ENCODE data around the gene CRAT.

Gene CRAT

DNA sequence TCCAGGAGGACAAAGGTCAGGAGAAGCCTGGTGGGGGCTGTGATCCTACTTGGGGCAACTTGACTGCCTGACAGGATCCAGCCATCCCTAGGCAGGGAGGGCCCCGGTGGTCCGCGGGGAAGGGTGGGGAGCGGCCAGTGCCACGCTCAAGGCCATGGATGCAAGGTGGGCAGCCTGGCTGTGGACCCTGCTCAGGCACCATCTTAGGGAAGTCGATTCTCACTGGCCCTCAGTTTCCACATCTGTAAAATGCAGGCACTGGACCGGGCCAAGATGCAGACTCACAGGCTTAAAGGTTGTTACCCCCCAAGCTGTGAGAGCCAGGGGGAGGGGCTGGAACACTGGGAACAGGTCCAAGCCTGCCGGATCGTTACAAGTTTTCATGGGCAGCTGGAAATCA lies 38.4 kb downstream of the CRAT start:
- H3K4me1 Mint-ChIP-seq (ENCODE audit: low read depth): peaks cover 36% of the 10 kb centered on the region
- no peaks in the 10 kb centered on the region for H3K27me3 Mint-ChIP-seq
- peaks cover 3% of the 10 kb centered on the region for H3K36me3 Mint-ChIP-seq
- H3K9me3 Mint-ChIP-seq (ENCODE audit: low read depth): no peaks in the 10 kb centered on the region
- no peak overlapping the region for H3K27ac Mint-ChIP-seq
- no peak overlapping the region for H3K4me3 Mint-ChIP-seq

DNA sequence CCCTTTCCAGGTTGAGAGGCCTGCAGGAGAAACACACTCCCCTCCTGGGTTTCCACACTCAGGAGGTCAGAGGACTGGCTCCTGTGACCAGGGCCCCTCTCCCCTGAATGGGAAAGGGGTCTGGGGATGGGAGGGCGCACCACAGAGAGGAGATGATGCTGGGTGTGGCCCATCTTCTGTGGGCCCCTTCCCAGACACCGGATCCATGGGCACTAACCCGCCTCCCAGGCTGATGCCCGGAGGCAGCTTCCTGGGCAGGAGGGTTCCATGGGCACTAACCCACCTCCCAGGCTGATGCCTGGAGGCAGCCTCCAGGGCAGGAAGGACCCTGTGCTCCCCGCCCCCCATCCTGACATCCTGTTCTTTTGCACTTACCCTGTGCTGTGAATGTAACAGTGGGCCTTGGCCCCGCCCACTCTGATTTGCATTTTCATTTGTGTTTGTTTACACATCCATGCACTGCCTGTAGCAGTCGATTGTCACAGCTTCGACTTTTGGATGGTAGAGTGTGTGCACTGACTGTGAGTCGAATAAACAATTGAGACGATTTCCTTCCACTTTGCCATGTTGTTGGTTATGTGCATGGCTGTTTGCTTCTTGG lies 39.0 kb downstream of the CRAT start:
- H3K9me3 Mint-ChIP-seq (ENCODE audit: low read depth): no peaks in the 10 kb centered on the region
- H3K36me3 Mint-ChIP-seq: peaks cover 3% of the 10 kb centered on the region
- no peak overlapping the region for H3K27ac Mint-ChIP-seq
- H3K27me3 Mint-ChIP-seq: no peaks in the 10 kb centered on the region
- H3K4me1 Mint-ChIP-seq (ENCODE audit: low read depth): peaks cover 36% of the 10 kb centered on the region
- H3K4me3 Mint-ChIP-seq: no peak overlapping the region

DNA sequence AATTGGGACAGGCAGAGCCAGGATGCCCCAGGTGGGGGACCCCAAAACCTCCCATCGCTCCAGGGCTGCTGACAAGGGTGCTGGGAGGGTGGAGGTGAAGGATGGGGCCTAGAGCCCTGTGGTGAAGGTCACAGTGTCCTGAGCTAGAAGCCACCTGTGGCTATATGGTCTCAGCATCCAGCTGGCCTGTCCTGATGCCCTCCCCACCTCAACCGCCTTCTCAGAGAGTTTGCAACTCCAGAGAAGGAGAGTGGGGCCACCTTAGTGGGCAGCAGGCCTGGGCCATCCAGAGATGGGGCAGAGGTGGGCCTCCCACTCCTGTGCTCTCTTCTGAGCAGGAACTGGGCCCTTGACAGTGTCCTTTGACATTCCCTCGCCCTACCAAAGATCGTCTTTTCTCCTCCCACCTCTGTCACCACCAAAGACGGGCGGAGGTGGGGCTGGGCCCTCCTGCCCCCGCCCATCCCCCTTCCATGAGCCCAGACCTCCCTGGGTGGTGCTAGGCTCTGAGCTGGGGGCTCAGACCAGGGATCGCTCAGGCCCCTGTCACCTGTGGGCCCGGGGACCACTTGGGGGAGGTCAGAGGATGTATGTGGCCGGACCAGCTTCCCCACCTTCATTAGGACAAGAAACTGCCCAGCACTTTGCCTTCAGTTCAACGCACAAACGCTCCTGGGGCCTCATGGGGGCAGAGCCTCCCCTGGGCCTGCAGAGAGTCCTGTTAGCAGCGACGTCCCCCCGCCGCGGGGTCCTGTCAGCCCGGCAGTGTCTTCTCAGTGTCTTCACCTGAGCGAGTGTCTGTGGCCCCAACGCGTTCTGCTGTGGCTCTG lies 39.7 kb downstream of the CRAT start:
- Mint-ChIP-seq H3K27ac (peak overlapping the region; percentile 28), H3K4me3 (no peak overlapping the region), H3K9me3 (ENCODE audit: low read depth) (no peaks in the 10 kb centered on the region), H3K27me3 (no peaks in the 10 kb centered on the region), H3K36me3 (peaks cover 3% of the 10 kb centered on the region), H3K4me1 (ENCODE audit: low read depth) (peaks cover 36% of the 10 kb centered on the region)

DNA sequence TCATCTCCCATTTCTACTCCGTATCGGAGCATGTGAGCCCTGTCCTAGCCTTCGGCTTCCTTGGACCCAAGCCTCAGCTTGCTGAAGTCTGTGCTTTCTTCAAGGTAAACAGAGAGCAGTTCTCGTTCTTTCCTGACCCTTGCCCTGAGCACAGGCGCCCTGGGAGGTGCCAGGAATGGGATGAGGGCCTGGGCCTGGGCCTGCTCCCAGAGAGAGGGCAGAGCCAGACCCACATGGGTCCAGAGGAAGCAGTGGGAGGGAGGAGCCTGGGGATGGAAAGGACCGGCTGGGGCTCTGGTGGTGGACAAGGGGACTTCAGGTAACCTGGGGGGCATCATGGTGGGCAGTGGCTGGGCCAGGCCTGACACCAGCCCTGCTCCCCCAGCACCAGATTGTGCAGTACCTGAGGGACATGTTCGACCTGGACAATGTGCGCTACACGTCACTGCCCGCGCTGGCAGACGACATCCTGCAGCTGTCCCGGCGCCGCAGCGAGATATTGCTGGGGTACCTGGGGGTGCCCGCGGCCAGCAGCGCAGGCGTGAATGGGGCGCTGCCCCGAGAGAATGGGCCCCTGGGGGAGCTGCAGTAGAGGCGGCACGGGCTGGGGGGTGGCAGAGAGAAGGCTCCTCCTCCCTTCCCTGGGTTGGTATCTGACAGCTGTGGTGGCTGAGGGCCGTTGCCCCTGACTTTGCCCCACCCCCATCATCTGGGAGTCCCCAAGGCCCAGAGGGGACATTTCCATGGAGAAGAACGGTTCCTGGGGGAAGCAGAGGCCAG lies 40.5 kb downstream of the CRAT start:
- Mint-ChIP-seq H3K9me3 (ENCODE audit: low read depth) (no peaks in the 10 kb centered on the region), H3K4me1 (ENCODE audit: low read depth) (peaks cover 36% of the 10 kb centered on the region), H3K4me3 (no peak overlapping the region), H3K27ac (peak overlapping the region; percentile 96), H3K36me3 (peaks cover 5% of the 10 kb centered on the region), H3K27me3 (no peaks in the 10 kb centered on the region)

DNA sequence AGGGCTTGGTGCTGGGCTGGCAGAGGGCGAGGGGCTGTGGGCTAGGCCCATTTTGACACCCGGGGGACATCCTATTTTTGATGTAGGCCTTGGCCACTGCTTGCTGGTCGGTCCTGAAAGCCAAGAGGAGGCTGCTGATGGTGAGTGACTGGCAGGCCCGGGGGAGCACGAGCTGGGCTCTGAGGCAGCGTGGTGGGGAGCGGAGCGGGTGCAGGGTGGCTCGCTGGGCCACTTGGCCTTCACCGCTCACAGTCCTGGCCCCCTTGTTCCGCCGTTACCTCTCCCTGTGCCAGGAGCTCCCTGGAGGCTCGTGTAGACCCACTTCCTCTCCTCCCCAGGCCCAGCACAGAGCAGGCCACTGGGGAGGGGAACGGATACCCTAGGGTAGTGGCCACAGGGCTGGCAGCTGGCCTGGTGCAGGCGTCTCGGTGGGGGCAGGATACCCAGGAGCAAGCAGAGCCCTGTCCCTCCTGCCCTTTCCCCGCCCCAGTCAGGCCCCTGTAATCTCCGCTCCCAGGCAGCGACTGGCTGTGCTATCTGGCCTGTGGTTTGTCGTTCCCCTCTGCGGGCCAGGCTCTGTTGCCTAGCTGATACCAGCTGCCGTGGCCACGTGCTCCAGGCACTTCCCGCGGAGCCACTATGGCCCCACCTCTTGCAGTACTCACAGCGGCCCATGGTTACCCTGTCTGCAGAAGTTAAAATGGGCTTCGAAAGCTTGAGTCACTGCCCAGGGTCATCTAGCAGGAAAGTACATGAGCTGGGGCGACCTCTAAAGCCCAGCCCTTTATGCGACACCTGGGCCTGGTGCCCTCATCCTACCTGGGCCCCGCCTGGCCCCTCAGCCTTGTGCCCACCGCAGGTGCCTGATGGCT lies 41.4 kb downstream of the CRAT start:
- Mint-ChIP-seq H3K4me1 (ENCODE audit: low read depth) (peaks cover 35% of the 10 kb centered on the region), H3K4me3 (peak overlapping the region; percentile 69), H3K27me3 (no peaks in the 10 kb centered on the region), H3K36me3 (peaks cover 5% of the 10 kb centered on the region), H3K27ac (peak overlapping the region; percentile 96), H3K9me3 (ENCODE audit: low read depth) (no peaks in the 10 kb centered on the region)

DNA sequence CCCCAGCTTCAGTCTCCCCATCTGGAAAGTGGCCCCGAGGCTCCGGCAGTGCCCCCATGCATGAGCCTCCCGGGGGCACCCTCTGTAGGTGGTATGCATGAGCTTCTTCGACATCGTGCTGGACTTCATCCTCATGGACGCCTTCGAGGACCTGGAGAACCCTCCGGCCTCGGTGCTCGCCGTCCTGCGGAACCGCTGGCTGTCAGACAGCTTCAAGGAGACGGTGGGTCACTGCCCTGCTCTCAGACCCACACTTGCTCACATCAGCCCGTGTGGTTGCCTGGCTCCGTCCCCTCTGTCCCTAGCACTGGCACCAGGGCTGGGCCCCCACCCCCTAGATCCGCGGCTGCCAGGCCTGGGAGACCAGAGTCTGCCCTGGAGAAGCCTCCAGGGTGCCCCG lies 42.5 kb downstream of the CRAT start:
- H3K27ac Mint-ChIP-seq: peak overlapping the region; percentile 94
- H3K4me3 Mint-ChIP-seq: no peak overlapping the region
- peaks cover 5% of the 10 kb centered on the region for H3K36me3 Mint-ChIP-seq
- no peaks in the 10 kb centered on the region for H3K27me3 Mint-ChIP-seq
- peaks cover 30% of the 10 kb centered on the region for H3K4me1 Mint-ChIP-seq (ENCODE audit: low read depth)
- no peaks in the 10 kb centered on the region for H3K9me3 Mint-ChIP-seq (ENCODE audit: low read depth)

DNA sequence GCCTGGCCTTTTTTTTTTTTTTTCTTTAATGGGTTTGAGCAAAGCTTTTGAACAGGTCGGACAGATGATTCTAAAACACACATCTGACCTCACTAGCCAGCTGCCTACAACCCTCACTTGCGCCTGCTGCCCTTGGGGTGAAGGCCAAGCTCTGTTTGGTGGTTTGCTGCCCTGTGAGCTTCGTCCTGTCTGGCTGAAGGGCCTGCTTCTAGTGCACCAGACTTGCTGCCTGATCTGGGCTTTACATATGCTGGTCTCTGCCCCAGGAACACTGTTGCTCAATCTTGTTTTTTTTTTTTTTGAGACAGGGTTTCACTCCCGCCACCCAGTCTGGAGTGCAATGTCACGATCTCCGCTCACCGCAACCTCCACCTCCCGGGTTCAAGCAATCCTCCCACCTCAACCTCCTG lies 46.1 kb downstream of the CRAT start:
- no peaks in the 10 kb centered on the region for H3K9me3 Mint-ChIP-seq (ENCODE audit: low read depth)
- H3K4me1 Mint-ChIP-seq (ENCODE audit: low read depth): peaks cover 12% of the 10 kb centered on the region
- no peak overlapping the region for H3K4me3 Mint-ChIP-seq
- peaks cover 5% of the 10 kb centered on the region for H3K36me3 Mint-ChIP-seq
- H3K27ac Mint-ChIP-seq: no peak overlapping the region
- H3K27me3 Mint-ChIP-seq: no peaks in the 10 kb centered on the region

DNA sequence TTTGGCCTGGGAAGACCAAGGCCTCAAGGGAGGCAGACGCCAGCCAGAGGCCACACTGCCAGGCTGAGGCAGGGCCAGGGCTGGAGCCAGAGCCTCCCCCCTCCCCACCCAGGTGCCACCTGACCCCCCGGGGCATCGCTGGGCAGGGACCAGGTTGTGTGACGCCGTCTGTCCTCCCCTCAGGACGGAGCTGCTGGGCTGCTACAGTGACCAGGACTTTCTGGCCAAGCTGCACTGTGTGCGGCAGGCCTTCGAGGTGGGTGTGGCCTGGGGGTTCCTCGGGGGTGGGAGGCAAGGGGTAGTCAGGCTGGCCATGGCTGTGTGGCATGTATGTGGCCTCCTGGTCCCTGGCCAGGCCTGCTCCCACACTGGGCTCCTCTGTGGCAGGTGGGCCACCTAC lies 47.5 kb downstream of the CRAT start:
- H3K27ac Mint-ChIP-seq: no peak overlapping the region
- H3K27me3 Mint-ChIP-seq: no peaks in the 10 kb centered on the region
- peaks cover 2% of the 10 kb centered on the region for H3K36me3 Mint-ChIP-seq
- H3K9me3 Mint-ChIP-seq (ENCODE audit: low read depth): no peaks in the 10 kb centered on the region
- H3K4me3 Mint-ChIP-seq: no peak overlapping the region
- H3K4me1 Mint-ChIP-seq (ENCODE audit: low read depth): peaks cover under 1% of the 10 kb centered on the region

DNA sequence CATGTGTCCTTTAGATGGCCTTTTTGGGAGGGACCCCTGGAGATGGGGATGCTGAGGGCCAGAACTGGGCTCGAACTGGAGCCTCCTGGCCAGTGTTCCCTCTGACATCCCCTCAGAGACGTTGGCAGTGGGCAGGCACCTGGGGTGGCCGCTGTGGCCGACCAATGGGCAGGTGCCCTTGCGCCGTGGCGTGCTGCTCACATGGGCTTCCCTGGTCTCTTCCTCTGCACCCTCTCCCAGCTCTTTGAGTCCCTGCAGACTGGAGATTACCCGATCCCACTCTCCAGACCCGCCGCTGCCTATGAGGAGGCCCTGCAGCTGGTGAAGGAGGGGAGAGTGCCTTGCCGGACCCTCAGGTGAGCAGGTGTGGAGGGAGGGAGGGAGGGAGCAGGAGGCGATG lies 49.6 kb downstream of the CRAT start:
- Mint-ChIP-seq H3K36me3 (peaks cover 2% of the 10 kb centered on the region), H3K4me3 (no peak overlapping the region)

DNA sequence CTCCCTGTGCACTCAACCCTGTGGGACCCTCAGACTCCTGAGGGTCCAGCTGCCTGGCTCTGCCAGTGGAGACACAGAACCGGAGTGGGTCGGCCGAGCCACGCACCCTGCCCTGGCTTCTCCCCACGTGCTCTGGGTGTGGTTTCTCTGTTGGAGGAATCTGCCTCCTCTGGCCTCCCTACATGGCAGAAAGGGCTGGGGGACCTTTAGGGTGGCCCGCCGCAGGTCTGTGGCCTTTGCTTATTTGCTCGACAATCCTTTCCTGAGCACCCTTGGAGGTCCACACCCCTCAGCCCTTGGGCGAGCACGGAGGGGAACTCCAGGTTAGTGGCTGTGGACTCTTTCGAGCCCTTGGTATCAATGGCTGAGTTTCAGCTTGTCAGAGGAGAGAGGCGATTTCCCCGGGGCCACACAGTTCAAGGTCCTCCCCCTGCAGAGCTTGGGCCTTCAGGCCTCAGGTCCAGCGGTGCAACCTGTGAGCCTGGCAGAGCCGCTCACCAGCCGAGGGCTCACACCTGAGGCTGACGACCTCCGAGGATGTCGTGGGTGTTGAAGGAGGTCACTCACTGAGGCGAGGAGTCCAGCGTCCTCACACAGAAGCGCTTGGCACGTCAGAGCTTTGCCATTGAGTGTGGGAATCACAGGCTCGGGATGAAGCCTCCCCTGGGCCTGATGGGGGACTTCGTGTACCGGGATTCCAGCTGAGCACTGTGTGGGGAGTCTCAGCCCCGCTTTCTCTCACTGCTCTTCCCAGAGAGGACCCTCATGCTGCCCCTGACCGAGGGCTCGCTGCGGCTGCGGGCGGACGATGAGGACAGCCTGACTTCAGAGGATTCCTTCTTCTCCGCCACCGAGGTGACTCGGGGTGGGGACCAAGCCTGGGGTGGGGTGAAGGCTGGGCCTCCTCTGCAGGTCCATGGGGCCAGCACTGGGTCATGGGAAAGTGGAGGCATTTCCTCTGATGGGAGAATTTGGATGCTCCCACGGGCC lies 50.5 kb downstream of the CRAT start:
- Mint-ChIP-seq H3K4me1 (ENCODE audit: low read depth) (no peaks in the 10 kb centered on the region), H3K4me3 (no peak overlapping the region), H3K36me3 (no peaks in the 10 kb centered on the region), H3K9me3 (ENCODE audit: low read depth) (no peaks in the 10 kb centered on the region), H3K27ac (no peak overlapping the region), H3K27me3 (no peaks in the 10 kb centered on the region)

More for the DNA sequence above, 49.6 kb downstream of the CRAT start:
- Mint-ChIP-seq H3K9me3 (ENCODE audit: low read depth) (no peaks in the 10 kb centered on the region), H3K27ac (no peak overlapping the region), H3K27me3 (no peaks in the 10 kb centered on the region), H3K4me1 (ENCODE audit: low read depth) (no peaks in the 10 kb centered on the region)

DNA sequence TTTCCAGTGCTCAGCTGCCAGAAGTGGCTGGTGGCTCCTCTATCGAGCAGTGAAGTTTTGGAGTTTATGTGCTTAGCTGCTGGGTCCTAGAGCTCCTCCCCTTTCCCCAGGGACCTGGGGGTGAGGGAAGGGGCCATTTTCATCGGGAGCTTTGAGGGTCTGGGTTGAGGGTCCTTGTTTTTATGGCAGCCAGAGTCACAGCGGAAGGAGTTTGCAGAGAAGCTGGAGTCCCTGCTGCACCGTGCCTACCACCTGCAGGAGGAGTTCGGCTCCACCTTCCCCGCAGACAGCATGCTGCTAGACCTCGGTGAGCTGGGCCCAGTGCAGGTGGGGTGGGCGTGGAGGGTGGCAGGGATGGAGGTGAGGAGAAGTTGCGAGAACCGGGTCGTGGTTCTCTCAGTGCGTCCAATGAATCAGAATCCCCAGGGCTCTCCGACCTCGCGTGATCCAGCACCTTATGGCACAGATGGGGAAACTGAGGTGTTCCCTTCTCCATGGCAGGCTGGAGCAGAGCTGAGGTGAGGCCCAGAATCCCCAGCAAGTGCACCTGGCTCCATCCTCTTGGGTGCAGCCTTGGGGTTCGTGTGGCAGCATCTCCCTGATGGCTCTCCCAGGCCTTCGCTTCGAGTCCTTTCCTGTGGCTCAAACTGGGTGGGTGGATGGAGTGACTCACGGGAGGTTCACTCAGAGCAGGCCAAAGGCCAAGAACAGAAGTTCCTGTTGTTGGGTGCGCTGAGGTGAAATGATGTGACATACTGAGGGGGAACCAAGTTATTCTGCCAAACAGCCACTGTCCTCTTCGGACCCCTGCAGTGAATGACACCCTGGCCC lies 51.4 kb downstream of the CRAT start:
- Mint-ChIP-seq H3K4me3 (no peak overlapping the region), H3K9me3 (ENCODE audit: low read depth) (no peaks in the 10 kb centered on the region), H3K36me3 (no peaks in the 10 kb centered on the region), H3K27ac (no peak overlapping the region), H3K27me3 (no peaks in the 10 kb centered on the region), H3K4me1 (ENCODE audit: low read depth) (no peaks in the 10 kb centered on the region)

DNA sequence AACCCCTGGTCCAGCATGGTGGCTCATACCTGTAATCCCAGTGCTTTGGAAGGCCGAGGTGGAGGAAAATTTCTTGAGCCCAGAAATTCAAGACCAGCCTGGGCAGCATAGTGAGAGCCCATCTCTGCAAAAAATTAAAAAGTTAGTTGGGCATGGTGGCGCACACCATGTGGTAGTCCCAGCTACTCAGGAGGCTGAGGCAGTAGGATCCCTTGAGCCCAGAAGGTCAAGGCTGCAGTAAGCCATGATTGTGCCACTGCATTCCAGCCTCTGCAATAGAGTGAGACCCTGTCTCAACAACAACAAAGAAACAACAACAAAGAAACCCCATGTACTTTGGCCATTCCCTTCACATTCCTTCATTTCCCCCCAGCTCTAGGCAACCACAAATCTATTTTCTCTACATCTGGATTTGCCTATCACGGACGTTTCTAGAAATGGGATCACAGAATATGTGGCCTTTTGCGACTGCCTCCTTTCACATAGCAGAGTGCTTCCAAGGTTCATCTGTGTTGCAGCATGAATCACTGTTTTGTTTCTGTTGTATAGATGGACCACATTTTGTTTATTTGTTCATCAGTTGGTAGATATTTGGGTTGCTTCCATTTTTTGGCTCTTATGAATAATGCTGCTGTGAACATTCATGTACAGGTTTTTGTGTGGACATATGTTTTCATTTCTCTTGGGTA lies 56.3 kb downstream of the CRAT start:
- Mint-ChIP-seq H3K36me3 (no peaks in the 10 kb centered on the region), H3K27me3 (no peaks in the 10 kb centered on the region), H3K4me1 (ENCODE audit: low read depth) (no peaks in the 10 kb centered on the region), H3K4me3 (no peak overlapping the region), H3K27ac (no peak overlapping the region), H3K9me3 (ENCODE audit: low read depth) (no peaks in the 10 kb centered on the region)

All from activated naive CD8-positive, alpha-beta T cell (primary cell).